ENCODE measurements around the gene KIF1A. TPM values are rescaled to one million over a fixed set of nuclear protein-coding genes. Genes with fewer than 3 reads are reported as not detected.

KIF1A gene
- total RNA-seq, 1 experiment from 2014 or later = 298 TPM

DNA sequence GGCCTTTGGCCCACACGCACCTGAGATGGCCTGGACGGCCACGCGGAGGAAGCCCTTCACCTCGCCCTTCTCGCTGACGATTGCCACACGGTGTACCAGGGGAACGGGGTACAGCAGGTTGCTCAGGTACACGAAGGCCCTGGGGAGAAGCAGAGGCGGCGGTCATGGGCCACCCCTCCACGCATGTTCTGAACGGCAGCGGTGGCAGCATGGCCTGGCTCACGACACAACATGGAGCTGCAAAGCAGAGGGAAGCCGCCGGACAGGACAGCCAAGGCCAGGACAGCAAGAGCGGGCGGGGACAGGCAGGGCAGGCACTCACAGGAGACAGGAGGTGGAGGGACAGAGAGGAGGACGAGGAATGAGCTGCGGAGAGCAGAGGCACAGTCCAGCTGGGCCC lies 69.6 kb downstream of the KIF1A start:
- CTCF ChIA-PET = interaction anchor here (0.6 kb wide), 1 partner anchor 10 kb away, joined by 3 read pairs; no protein-coding TSS in a partner anchor
- Mint-ChIP-seq H3K36me3 (ENCODE audit: insufficient read depth, unreplicated experiment) (peaks cover 85% of the 10 kb centered on the region), H3K4me1 (ENCODE audit: low read depth, unreplicated experiment) (no peaks in the 10 kb centered on the region), H3K27ac (ENCODE audit: unreplicated experiment) (peak overlapping the region; percentile 26), H3K9me3 (ENCODE audit: low read depth, unreplicated experiment) (no peaks in the 10 kb centered on the region), H3K4me3 (ENCODE audit: low read depth, unreplicated experiment) (no peak overlapping the region), H3K27me3 (ENCODE audit: unreplicated experiment) (no peaks in the 10 kb centered on the region)
- DNase-seq = no peak
- intact Hi-C loops (cut with micrococcal nuclease; ENCODE audit: unreplicated experiment) = no loop called here
- BruUV-seq (replicated peaks) = no TSS peak
- TF ChIP-seq, protein P1, sequence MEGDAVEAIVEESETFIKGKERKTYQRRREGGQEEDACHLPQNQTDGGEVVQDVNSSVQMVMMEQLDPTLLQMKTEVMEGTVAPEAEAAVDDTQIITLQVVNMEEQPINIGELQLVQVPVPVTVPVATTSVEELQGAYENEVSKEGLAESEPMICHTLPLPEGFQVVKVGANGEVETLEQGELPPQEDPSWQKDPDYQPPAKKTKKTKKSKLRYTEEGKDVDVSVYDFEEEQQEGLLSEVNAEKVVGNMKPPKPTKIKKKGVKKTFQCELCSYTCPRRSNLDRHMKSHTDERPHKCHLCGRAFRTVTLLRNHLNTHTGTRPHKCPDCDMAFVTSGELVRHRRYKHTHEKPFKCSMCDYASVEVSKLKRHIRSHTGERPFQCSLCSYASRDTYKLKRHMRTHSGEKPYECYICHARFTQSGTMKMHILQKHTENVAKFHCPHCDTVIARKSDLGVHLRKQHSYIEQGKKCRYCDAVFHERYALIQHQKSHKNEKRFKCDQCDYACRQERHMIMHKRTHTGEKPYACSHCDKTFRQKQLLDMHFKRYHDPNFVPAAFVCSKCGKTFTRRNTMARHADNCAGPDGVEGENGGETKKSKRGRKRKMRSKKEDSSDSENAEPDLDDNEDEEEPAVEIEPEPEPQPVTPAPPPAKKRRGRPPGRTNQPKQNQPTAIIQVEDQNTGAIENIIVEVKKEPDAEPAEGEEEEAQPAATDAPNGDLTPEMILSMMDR (IDR thresholded peaks at IDR 0.05; ENCODE audit: unreplicated experiment) = no peak

DNA sequence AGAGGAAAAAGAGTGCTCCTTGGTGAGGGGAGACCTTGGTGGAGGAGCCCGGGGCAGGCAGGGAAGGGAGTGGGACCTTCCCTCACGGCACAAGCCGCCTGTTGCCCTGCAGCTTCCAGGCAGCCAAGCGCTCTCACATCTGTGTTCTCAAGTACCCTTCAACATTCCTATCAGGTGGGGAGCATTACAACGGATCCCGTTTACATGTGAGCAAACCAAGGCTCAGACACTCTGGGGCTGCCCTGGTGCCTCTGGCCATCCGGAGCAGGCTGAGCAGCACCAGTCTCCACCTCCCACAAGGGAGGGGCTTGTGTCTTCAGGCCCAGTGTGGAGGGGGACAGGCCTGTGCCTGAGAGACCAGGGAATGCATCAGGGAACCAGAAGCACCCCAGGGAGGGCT lies 70.5 kb downstream of the KIF1A start:
- H3K9me3 Mint-ChIP-seq (ENCODE audit: low read depth, unreplicated experiment) = no peaks in the 10 kb centered on the region
- H3K27me3 Mint-ChIP-seq (ENCODE audit: unreplicated experiment) = no peaks in the 10 kb centered on the region
- H3K36me3 Mint-ChIP-seq (ENCODE audit: insufficient read depth, unreplicated experiment) = peaks cover 85% of the 10 kb centered on the region
- TF ChIP-seq, protein P1 (IDR thresholded peaks at IDR 0.05; ENCODE audit: unreplicated experiment) = no peak
- BruUV-seq (replicated peaks) = no TSS peak
- CTCF ChIA-PET = no interaction called here
- intact Hi-C loops (cut with micrococcal nuclease; ENCODE audit: unreplicated experiment) = no loop called here
- no peak for DNase-seq
- no peak overlapping the region for H3K4me3 Mint-ChIP-seq (ENCODE audit: low read depth, unreplicated experiment)
- peaks cover 8% of the 10 kb centered on the region for H3K4me1 Mint-ChIP-seq (ENCODE audit: low read depth, unreplicated experiment)
- H3K27ac Mint-ChIP-seq (ENCODE audit: unreplicated experiment) = no peak overlapping the region

DNA sequence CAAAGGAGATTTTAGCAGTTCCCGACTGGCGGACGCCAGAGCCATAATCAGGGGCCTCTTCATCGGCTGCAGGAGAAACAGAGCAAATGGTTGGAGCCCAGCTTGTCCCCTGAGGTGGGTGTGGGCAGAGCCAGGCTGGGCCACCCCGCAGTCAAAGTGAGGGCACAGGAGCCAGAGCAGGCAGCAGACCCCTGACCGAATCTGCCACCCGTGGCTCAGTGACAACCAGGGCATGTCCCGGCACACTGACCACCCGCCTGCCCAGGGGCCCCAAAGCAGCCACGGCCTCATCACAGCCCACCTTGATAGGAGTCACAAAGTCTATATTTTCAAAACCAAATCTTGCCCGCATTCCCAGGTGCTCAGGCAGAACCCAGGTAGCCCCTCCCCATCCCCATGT lies 72.8 kb downstream of the KIF1A start:
- intact Hi-C loops (cut with micrococcal nuclease; ENCODE audit: unreplicated experiment) = no loop called here
- H3K27me3 Mint-ChIP-seq (ENCODE audit: unreplicated experiment) = no peaks in the 10 kb centered on the region
- peaks cover 87% of the 10 kb centered on the region for H3K36me3 Mint-ChIP-seq (ENCODE audit: insufficient read depth, unreplicated experiment)
- BruUV-seq (replicated peaks) = no TSS peak
- no peak overlapping the region for H3K27ac Mint-ChIP-seq (ENCODE audit: unreplicated experiment)
- H3K9me3 Mint-ChIP-seq (ENCODE audit: low read depth, unreplicated experiment) = no peaks in the 10 kb centered on the region
- TF ChIP-seq, protein P1 (IDR thresholded peaks at IDR 0.05; ENCODE audit: unreplicated experiment) = no peak
- H3K4me1 Mint-ChIP-seq (ENCODE audit: low read depth, unreplicated experiment) = peaks cover 8% of the 10 kb centered on the region
- DNase-seq = no peak
- CTCF ChIA-PET = no interaction called here
- no peak overlapping the region for H3K4me3 Mint-ChIP-seq (ENCODE audit: low read depth, unreplicated experiment)

DNA sequence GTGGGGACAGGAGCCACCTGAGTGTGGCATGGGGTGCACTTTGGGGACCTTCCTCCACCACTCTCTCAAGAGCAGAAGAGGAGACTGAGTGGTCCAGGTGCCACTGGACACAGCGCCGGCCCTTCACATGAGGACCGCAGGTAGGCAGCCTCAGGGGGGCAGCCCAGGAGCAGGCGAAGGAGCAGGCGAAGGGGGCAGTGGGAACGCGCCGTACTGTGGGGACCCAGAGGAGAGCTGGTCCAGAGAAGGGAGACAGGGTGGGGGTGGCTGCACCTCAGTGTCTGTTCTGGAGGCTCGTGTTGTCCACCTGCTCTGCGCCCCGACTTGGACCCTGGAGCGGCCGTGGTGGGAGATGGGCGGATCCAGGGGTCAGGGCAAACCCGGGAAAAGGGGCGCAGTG lies 73.3 kb downstream of the KIF1A start:
- Mint-ChIP-seq H3K27ac (ENCODE audit: unreplicated experiment) (no peak overlapping the region), H3K4me3 (ENCODE audit: low read depth, unreplicated experiment) (no peak overlapping the region), H3K9me3 (ENCODE audit: low read depth, unreplicated experiment) (no peaks in the 10 kb centered on the region), H3K36me3 (ENCODE audit: insufficient read depth, unreplicated experiment) (peaks cover 81% of the 10 kb centered on the region), H3K4me1 (ENCODE audit: low read depth, unreplicated experiment) (peaks cover 14% of the 10 kb centered on the region), H3K27me3 (ENCODE audit: unreplicated experiment) (no peaks in the 10 kb centered on the region)
- CTCF ChIA-PET = no interaction called here
- TF ChIP-seq, protein P1 (IDR thresholded peaks at IDR 0.05; ENCODE audit: unreplicated experiment) = no peak
- no peak for DNase-seq
- intact Hi-C loops (cut with micrococcal nuclease; ENCODE audit: unreplicated experiment) = no loop called here
- no TSS peak for BruUV-seq (replicated peaks)
